GM10266 (cell line): ENCODE results near the gene PRR23C.

Experiments used
- DNase-seq: peaks from one replicate; pipeline ENCODE4 v3.0.0; 2012; ENCODE audit errors: extremely low spot score
- TF ChIP-seq, protein P1 (sequence below): IDR thresholded peaks from 2 replicates; pipeline ENCODE4 v1.5.1; 2012; ENCODE audit warnings: mild to moderate bottlenecking, low read depth; ENCODE audit not compliant: control insufficient read depth, insufficient read depth; ENCODE audit errors: missing control alignments

The PRR23C gene

DNA sequence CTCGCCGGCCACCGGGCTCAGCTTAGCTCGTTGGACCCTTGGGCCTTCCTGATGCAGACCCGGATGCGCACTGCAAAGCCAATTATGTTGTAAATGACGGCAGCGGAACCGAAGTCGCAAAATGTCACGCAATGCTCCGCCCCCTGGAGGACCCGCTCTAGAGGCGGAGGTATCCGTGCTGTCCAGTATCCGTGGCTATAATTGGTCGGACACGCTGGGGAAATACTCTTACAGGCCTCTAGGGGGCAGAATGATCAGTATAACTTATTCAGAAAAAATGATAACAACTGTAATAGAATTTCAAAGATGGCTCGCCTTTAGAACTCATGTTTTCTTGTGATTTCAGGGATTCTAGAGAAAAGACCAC, 23.8 kb downstream of the PRR23C start, which contains the start of gene PRR23B:
Gene PRR23B, minus strand, starts transcription at position 59 of the 367 bp plus-strand sequence. CDS start 265 bp downstream, outside the sequence.
- TF ChIP-seq, protein P1, sequence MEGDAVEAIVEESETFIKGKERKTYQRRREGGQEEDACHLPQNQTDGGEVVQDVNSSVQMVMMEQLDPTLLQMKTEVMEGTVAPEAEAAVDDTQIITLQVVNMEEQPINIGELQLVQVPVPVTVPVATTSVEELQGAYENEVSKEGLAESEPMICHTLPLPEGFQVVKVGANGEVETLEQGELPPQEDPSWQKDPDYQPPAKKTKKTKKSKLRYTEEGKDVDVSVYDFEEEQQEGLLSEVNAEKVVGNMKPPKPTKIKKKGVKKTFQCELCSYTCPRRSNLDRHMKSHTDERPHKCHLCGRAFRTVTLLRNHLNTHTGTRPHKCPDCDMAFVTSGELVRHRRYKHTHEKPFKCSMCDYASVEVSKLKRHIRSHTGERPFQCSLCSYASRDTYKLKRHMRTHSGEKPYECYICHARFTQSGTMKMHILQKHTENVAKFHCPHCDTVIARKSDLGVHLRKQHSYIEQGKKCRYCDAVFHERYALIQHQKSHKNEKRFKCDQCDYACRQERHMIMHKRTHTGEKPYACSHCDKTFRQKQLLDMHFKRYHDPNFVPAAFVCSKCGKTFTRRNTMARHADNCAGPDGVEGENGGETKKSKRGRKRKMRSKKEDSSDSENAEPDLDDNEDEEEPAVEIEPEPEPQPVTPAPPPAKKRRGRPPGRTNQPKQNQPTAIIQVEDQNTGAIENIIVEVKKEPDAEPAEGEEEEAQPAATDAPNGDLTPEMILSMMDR = no peak
- no peak for DNase-seq

DNA sequence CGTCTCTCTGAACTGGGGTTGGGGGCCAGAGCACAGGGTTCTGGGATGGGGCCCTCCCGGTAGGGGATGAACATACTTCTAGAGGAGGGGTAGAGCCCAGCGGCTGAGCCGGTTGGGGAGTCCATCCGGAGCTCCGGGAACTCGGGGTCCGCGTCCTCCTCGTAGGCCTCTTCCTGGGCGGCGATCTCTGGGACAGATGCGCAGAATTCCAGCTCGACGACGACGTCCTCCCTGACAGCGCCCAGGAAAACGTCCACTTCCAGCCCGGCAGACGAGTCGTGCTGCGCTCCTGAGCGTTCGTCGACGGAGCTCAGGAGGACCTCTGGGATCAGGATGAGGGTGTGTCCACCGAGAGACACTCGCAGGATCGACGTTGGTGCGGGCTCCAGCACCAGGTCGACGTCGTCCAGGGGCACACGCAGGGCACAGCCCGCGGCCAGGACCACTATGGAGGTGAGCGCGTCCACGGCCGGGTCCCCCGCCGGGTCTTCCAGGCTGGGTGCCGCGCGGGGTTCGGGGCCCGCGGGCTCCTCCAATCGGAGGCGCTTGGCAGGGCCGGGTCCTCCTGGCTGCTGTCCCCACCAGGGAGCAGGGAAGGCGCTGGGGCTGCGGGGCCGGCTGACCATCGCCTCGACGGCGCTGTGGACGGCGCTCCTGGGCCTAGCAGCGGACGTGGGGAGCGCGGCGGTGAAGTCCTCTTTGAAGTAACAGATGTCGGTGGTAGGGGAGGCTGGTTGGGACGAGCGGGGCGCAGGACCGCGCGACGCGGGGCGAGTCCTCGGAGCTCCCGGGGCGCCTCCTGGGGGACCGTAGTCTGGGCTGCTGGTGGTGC, 24.4 kb downstream of the PRR23C start:
- DNase-seq = no peak
- TF ChIP-seq, protein P1 = no peak

DNA sequence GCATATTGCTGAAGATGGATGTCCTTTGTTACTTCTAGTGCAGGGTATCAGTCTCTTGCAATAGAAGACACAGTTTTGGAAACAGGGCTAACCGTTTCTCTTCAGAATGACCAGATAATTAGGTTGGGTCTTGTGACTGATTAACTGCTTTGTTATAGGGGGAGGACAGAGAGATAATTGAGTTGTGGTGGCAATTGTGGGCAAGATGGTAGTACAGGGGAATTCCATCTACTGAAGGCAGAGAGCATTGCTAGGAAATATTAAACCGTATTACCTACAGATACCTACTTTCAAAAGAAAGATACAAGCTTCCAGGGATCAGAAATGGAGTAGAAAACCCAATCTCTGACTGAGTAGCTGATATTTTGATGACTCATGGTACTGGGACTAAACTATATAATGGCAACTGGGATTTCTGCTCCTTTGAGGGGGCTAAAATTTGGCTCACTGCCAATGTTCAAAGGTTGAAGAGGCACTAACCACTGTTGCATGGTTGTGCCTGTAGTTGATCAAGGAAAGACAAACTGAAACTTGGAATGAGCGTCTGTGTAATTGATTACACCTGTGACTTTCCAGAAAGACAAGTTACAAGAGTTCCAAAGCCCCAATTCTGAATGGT, 28.2 kb downstream of the PRR23C start:
- TF ChIP-seq, protein P1 = no peak
- no peak for DNase-seq

DNA sequence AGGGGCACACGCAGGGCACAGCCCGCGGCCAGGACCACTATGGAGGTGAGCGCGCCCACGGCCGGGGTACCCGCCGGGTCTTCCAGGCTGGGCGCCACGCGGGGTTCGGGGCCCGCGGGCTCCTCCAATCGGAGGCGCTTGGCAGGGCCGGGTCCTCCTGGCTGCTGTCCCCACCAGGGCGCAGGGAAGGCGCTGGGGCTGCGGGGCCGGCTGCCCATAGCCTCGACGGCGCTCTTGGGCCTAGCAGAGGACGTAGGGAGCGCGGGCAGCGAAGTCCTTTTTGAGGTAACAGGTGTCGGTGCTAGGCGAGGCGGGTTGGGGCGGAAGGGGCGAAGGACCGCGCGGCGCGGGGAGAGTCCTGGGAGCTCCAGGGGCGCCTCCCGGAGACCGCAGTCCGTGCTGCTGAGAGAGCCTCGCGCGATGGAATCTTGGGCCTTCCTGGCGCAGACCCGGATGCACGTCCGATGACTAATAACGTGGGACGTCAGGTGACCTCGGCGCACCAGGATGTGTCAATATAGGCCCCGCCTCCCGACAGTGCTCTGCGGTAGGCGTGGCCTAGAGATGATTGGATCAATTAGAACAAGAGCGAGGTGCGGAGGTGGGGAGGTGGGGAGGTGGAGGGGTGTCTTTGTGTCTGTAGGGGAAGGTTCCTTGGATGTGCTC, 38.5 kb downstream of the PRR23C start, which contains the start of gene PRR23A:
Gene PRR23A, minus strand, starts transcription at position 218 of the 666 bp plus-strand sequence. Its CDS starts 0 bp downstream, at position 218.
- TF ChIP-seq, protein P1 = no peak
- DNase-seq = no peak

DNA sequence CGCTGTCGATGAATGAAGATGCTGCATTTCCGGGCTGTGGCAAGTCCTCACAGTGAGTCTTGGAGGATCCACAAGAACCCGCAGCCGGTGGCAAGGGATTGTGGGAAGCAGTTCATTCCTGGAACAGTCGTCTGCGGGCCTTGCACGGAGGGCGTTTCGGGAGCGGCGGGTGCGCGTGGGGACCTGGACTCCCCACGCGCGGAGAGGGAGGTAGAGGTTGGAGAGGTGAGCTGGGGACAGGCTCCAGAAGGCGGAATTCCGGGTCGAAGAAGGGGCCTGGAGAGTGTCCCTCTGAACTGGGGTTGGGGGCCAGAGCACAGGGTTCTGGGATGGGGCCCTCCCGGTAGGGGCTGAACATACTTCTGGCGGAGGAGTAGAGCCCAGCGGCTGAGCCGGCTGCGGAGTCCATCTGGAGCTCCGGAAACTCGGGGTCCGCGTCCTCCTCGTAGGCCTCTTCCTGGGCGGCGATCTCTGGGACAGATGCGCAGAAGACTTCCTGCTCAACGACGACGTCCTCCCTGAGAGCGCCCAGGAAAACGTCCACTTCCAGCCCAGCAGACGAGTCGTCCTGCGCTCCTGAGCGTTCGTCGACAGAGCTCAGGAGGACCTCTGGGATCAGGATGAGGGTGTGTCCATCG, 39.2 kb downstream of the PRR23C start:
- TF ChIP-seq, protein P1 = no peak
- DNase-seq = no peak

DNA sequence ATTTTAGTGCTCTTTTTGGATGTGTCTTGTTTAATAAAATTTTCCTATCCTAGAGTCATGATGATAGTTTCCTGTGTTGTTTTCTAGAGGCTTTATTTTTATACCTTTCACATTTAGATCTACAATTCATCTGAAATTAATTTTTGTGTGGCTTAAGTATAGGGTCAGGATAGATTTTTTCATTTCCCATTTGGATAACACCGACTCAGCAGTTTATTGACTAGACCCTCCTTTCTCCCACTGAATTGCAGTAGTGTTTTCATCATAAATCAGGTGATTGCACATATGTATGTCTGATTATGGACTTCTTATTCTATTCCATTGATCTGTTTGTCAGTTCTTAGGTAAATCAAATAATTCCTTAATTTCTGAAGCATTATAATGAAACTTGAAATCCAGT, 49.0 kb downstream of the PRR23C start:
- TF ChIP-seq, protein P1 = no peak
- DNase-seq = no peak
